Activated T-cell treated with anti-CD3 and anti-CD28 coated beads, Interleukin-2, amount 50 U/mL, for 48 hours (primary cell): ENCODE data around the gene PRKCA.
A peak's percentile ranks its signal among the peaks of the same experiment; 100 is the strongest.

Experiments used
- DNase-seq, 2 experiments: peaks; one replicate each; pipeline ENCODE4 v3.0.0-alpha.2; 2020

PRKCA gene

GRCh38 chr17:66751771-66752170 lies 449.4 kb downstream of the PRKCA start:
- no peak for DNase-seq

GRCh38 chr17:66752411-66752810 lies 450.0 kb downstream of the PRKCA start:
- no peak for DNase-seq

- DNase-seq = no peak
Measured at GRCh38 chr17:66753126-66753920, 450.9 kb downstream of the PRKCA start.

GRCh38 chr17:66755101-66755943 lies 452.9 kb downstream of the PRKCA start:
- no peak for DNase-seq

- DNase-seq = no peak
Measured at GRCh38 chr17:66755944-66756290, 453.5 kb downstream of the PRKCA start.

GRCh38 chr17:66760324-66760723 lies 457.9 kb downstream of the PRKCA start:
- no peak for DNase-seq

GRCh38 chr17:66762276-66762675 lies 459.9 kb downstream of the PRKCA start:
- no peak for DNase-seq

- DNase-seq = no peak
Measured at GRCh38 chr17:66763056-66763455, 460.6 kb downstream of the PRKCA start.

GRCh38 chr17:66764506-66764905 lies 462.1 kb downstream of the PRKCA start:
- no peak for DNase-seq

GRCh38 chr17:66767154-66767933 lies 464.9 kb downstream of the PRKCA start:
- DNase-seq = peak in 1 of 2 experiments; percentile 20

- DNase-seq = no peak
Measured at GRCh38 chr17:66769911-66770310, 467.5 kb downstream of the PRKCA start.

- DNase-seq = no peak
Measured at GRCh38 chr17:66772148-66772812, 469.9 kb downstream of the PRKCA start.

GRCh38 chr17:66775271-66775670 lies 472.9 kb downstream of the PRKCA start:
- DNase-seq = no peak

GRCh38 chr17:66775881-66776400 lies 473.5 kb downstream of the PRKCA start:
- DNase-seq = no peak

- DNase-seq = no peak
Measured at GRCh38 chr17:66776999-66777688, 474.7 kb downstream of the PRKCA start.

GRCh38 chr17:66777689-66778225 lies 475.3 kb downstream of the PRKCA start:
- no peak for DNase-seq

GRCh38 chr17:66778531-66779236 lies 476.3 kb downstream of the PRKCA start:
- no peak for DNase-seq

- no peak for DNase-seq
Measured at GRCh38 chr17:66779237-66779606, 476.8 kb downstream of the PRKCA start.

- DNase-seq = no peak
Measured at GRCh38 chr17:66781135-66781534, 478.7 kb downstream of the PRKCA start.

- DNase-seq = no peak
Measured at GRCh38 chr17:66782851-66783250, 480.4 kb downstream of the PRKCA start.
